PC-3 (cell line): ENCODE results near the gene CROCC2.

ENCODE experiments used
- EZH2 ChIP-seq: fragments of 300-600 bp; sonication (generic); IDR thresholded peaks from one replicate; pipeline ENCODE4 v1.6.1; 2017; ENCODE audit warnings: antibody characterized with exemption, mild to moderate bottlenecking, low read length; ENCODE audit not compliant: unreplicated experiment
- EZH2phosphoT487 ChIP-seq: fragments of 300-600 bp; sonication (generic); IDR thresholded peaks from 2 replicates; pipeline ENCODE4 v1.6.1; 2018; ENCODE audit warnings: mild to moderate bottlenecking, antibody characterized with exemption, low read length, borderline replicate concordance
- TF ChIP-seq, protein P1 (sequence below): fragments of 300-600 bp; sonication (generic); conservative IDR thresholded peaks from 2 replicates; pipeline ENCODE4 v1.5.1; 2017; ENCODE audit warnings: antibody characterized with exemption, low read depth, mild to moderate bottlenecking, low read length

DNA sequence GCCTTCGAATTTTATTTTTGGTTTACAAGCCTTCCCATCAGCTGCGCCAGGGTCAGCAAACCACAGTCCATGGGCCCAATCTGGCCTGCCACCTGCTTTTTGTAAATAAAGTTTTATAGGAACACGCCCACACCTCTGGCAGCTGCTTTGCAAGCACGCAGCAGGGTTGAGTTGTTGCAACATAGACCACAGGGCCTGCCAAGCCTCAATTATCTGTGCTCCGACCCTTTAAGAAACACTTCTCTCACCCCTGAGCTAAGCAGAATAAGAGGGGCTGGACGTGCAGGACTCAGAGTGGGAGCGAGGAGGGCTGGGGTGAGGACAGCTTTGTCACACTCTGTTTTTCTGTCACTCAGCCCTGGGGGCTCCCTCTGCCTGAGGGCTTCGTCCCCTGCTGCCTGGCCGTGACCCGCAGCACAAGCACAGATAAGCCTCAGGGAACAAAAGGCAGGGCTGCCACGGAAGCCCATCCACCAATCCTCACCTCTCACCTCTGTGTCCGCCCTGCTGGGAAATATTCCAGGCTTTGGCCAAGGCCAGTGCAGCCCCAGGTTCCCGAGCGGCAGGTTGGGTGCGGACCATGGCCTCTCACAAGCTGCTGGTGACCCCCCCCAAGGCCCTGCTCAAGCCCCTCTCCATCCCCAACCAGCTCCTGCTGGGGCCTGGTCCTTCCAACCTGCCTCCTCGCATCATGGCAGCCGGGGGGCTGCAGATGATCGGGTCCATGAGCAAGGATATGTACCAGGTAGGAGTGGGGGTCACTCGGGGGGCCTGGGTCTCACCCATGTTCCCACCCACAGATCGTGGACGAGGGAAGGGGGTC lies 37.6 kb upstream of the CROCC2 start, which contains the start of gene AGXT:
- TF ChIP-seq EZH2phosphoT487 (no peak), EZH2 (no peak)
- TF ChIP-seq, protein P1, sequence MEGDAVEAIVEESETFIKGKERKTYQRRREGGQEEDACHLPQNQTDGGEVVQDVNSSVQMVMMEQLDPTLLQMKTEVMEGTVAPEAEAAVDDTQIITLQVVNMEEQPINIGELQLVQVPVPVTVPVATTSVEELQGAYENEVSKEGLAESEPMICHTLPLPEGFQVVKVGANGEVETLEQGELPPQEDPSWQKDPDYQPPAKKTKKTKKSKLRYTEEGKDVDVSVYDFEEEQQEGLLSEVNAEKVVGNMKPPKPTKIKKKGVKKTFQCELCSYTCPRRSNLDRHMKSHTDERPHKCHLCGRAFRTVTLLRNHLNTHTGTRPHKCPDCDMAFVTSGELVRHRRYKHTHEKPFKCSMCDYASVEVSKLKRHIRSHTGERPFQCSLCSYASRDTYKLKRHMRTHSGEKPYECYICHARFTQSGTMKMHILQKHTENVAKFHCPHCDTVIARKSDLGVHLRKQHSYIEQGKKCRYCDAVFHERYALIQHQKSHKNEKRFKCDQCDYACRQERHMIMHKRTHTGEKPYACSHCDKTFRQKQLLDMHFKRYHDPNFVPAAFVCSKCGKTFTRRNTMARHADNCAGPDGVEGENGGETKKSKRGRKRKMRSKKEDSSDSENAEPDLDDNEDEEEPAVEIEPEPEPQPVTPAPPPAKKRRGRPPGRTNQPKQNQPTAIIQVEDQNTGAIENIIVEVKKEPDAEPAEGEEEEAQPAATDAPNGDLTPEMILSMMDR = no peak
